GM10248 (cell line): Measurements from ENCODE around the gene SPDYC.

ENCODE experiments used
- CTCF ChIA-PET: fragments of 300-600 bp; sonication (Branson Sonifier 250); formaldehyde crosslinking; extraction: SDS; loops from one replicate; lab custom pipeline; 2021; ENCODE audit warnings: antibody characterized with exemption; lab: Yijun Ruan, JAX
- POLR2A ChIA-PET: fragments of 350-650 bp; sonication (Branson Sonifier 250); formaldehyde crosslinking; extraction: SDS; loops from one replicate; lab custom pipeline; 2020; ENCODE audit warnings: antibody characterized with exemption; lab: Yijun Ruan, JAX
- DNase-seq: peaks from one replicate; pipeline ENCODE4 v3.0.0; 2012; ENCODE audit errors: extremely low spot score
- TF ChIP-seq, protein P1 (sequence below): IDR thresholded peaks from 2 replicates; pipeline ENCODE4 v1.5.1; 2012; ENCODE audit warnings: mild to moderate bottlenecking, low read depth; ENCODE audit errors: extremely low read depth, missing control alignments, control extremely low read depth

The SPDYC gene

GRCh38 chr11:65206901-65207300 is 36.9 kb downstream of the SPDYC start:
- ChIA-PET POLR2A (no interaction called here), CTCF (interaction anchor here (1.0 to 4.3 kb wide), 5 partner anchors 19 to 123 kb away, joined by 3 to 24 read pairs (median 9); partner anchors contain the start of gene CDC42EP2)
- no peak for DNase-seq
- TF ChIP-seq, protein P1, sequence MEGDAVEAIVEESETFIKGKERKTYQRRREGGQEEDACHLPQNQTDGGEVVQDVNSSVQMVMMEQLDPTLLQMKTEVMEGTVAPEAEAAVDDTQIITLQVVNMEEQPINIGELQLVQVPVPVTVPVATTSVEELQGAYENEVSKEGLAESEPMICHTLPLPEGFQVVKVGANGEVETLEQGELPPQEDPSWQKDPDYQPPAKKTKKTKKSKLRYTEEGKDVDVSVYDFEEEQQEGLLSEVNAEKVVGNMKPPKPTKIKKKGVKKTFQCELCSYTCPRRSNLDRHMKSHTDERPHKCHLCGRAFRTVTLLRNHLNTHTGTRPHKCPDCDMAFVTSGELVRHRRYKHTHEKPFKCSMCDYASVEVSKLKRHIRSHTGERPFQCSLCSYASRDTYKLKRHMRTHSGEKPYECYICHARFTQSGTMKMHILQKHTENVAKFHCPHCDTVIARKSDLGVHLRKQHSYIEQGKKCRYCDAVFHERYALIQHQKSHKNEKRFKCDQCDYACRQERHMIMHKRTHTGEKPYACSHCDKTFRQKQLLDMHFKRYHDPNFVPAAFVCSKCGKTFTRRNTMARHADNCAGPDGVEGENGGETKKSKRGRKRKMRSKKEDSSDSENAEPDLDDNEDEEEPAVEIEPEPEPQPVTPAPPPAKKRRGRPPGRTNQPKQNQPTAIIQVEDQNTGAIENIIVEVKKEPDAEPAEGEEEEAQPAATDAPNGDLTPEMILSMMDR = no peak

DNA sequence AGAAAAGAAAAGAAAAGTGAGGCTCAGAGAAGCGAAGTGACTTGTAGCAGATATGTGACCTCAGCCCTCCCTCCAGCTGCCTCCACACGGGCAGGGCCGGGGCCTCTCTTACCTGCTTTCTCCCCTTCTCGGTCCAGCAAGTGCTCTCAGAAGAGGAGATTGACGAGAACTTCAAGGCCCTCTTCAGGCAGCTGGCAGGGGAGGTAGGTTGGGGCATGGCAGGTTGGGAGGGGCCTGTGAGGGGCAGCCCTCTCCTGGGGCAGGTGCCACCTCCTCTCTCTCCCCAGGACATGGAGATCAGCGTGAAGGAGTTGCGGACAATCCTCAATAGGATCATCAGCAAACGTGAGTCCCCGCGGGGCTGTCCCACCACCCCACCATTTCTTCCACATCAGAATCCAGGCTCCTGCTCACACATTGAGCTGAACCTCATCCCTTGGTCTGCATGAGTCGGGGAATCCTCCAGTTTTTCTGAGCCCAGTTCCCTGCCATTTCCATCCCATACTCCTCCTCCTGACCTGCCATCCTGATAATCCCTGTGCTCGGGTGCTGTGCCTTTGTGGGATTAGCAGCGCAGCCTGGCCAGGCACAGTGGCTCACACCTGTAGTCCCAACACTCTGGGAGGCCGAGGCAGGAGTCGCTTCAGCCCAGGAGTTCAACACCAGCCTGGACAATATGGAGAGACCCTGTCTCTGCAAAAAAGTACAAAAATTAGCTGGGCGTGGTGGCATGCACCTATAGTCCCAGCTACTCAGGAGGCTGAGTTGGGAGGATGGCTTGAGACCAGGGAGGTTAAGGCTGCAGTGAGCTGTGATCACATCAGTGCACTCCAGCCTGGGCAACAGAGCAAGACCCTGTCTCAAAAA is 38.1 kb downstream of the SPDYC start:
- TF ChIP-seq, protein P1 = no peak
- ChIA-PET CTCF (interaction anchor here (1.0 to 2.3 kb wide), 4 partner anchors 15 to 121 kb away, joined by 3 to 9 read pairs (median 4); no protein-coding TSS in a partner anchor), POLR2A (no interaction called here)
- DNase-seq = no peak

DNA sequence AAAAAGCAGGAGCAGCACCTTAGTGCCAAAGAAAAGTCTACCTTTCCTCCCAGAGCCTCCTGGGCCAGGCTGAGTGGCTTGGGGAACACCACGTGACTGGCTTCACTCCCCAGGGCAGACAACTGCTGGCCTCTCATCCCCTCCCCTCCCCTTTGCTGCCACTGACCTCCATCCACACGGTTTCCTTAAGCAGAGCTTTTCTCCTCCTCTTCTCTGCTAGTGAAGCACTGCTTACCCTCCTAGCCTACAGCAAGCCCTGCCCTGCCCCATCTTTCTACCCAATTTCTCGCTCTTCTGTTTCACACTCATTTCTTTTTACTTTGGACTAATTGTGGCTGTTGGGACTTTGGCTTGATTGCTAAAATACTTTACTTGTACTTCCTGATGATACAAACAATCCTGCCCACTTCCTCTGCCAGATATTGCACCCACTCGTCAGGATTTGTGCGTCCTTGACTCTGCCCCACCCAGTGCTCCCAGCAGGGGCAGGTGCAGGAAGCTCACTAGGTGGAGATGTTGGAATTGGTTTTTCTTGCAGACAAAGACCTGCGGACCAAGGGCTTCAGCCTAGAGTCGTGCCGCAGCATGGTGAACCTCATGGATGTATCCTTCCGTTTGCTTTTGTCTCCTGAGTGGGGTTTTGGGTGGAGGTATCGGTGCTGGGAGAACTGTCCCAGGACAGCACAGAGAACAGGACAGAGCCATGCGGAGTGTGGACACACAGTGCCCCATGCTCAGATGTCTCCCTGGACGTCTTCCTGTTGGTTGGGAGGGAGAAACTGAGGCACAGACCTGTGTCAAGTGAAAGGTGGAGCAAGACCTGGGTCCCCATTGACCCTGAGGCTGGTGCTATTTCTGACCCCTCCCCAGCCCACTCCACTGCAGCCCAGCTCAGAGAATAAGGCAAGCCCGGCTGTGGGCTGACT is 39.0 kb downstream of the SPDYC start:
- ChIA-PET CTCF (interaction anchor here (1.1 to 2.3 kb wide), 4 partner anchors 16 to 121 kb away, joined by 3 to 9 read pairs (median 5); no protein-coding TSS in a partner anchor), POLR2A (no interaction called here)
- DNase-seq = peak; percentile 8
- TF ChIP-seq, protein P1 = no peak

DNA sequence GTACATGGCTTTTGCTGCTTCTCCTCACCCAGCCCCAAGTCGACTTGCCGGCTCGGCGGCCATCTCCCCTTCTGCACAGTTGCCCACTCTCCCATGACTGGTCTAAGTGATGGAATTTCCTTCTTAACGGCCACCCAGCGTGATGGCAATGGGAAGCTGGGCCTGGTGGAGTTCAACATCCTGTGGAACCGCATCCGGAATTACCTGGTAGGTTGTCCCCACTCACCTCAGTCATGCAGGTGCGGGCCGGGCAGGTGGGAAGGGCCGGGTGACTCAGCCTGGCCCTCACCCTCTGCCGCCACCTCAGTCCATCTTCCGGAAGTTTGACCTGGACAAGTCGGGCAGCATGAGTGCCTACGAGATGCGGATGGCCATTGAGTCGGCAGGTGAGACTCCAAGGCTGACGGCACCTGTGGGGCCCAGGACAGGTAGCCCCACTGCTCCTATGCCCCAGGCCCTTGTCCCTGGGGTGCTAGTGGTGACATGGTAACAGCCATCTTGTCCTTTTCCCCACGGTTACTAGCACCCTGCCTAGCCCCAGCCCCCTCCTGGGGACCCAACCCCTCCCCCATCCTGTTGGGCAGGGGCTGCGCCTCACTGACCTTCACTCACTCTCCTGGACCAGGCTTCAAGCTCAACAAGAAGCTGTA is 39.8 kb downstream of the SPDYC start:
- TF ChIP-seq, protein P1 = no peak
- DNase-seq = peak; percentile 13
- ChIA-PET CTCF (interaction anchor here (1.0 to 4.1 kb wide), 4 partner anchors 15 to 120 kb away, joined by 3 to 20 read pairs (median 4); no protein-coding TSS in a partner anchor), POLR2A (no interaction called here)

- ChIA-PET POLR2A (no interaction called here), CTCF (interaction anchor here (1.0 to 4.1 kb wide), 3 partner anchors 15 to 119 kb away, joined by 4 to 20 read pairs (median 5); no protein-coding TSS in a partner anchor)
- peak; percentile 7 for DNase-seq
- TF ChIP-seq, protein P1 = no peak
Observed at GRCh38 chr11:65210361-65210731, 40.3 kb downstream of the SPDYC start.
